Activated T-cell treated with anti-CD3 and anti-CD28 coated beads, Interleukin-2, amount 50 U/mL, for 48 hours (primary cell): ENCODE measurements around the gene CD59.
"Not testable (repeated sequence)": the region's sequence is repeated elsewhere in the genome, so short reads cannot be mapped to it uniquely, and the experiment has no call there.

Experiments used
- DNase-seq, 2 experiments: peaks; one replicate each; pipeline ENCODE4 v3.0.0-alpha.2; 2020

CD59 gene

GRCh38 chr11:33664827-33665226 lies 71.4 kb downstream of the CD59 start:
- DNase-seq: no peak

DNA sequence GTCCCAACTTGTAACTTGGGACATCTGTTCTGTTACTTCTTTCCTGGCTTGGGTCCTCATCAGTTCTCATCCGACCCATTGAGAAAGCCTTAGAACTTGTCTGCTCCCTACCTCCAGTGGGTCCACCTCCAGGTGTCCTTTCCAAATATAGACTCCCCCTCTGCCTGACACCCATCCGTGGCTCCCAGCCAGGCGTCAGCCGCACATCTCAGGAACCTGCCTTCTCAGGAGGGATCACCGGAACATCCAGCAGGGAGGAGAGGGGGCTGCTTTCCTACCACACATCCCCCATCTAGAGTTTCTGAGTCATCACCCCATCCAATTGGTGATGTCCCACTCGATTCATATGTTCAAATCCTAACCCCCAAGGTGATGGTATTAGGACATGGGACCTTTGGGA lies 72.1 kb downstream of the CD59 start:
- no peak for DNase-seq

- no peak for DNase-seq
Measured at GRCh38 chr11:33663121-33663520, 73.1 kb downstream of the CD59 start.

DNA sequence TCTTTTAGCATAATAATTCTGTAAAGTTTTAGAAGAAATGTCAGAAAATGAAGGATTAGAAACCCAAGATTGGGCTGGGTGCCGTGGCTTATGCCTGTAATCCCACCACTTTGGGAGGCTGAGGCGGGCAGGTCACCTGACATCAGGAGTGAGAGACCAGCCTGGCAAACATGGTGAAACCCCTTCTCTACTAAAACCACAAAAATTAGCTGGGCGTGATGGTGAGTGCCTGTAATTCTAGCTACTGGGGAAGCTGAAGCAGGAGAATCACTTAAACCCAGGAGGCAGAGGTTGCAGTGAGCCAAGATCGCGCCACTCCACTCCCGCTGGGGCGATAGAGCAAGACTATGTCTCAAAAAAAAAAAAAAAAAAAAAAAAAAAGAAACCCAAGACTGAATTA lies 74.7 kb downstream of the CD59 start:
- DNase-seq: not testable (repeated sequence)

GRCh38 chr11:33660962-33661361 lies 75.3 kb downstream of the CD59 start:
- DNase-seq: no peak

GRCh38 chr11:33659370-33660139 lies 76.7 kb downstream of the CD59 start:
- no peak for DNase-seq

DNA sequence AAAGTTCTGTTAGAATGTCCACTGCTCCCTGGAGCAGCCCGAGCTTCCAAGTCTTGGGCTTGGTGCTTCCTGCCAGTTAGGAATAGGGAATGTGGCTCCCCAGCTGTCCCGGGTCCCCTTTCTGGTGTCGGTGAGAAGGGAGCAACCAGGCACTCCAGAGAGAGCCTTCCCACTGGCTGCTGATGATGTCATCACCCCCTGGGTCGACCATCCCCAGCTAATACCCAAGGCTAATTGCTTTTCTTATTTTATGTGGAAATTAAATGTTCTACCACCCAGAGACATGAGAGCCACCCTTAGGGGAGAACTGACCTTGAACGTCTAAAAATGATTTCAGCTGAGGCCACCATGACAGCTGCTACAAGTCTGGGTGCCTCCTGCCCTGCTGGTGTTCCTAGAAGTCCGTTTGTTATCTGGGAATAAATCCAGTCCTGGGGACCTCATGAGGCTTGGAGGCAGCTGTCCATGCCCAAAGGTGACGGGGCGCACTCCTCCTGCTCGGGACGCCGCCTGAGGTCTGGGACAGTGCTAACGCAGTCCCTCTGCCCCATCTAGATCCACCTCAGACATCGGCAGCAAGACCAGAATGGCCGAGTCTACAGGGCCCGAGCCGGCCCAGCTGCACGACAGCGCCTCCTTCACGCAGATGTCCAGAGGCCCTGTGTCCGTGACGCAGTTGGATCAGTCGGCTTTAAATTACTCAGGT lies 77.9 kb downstream of the CD59 start:
- no peak for DNase-seq

- no peak for DNase-seq
Measured at GRCh38 chr11:33657757-33658156, 78.5 kb downstream of the CD59 start.

GRCh38 chr11:33656768-33657167 lies 79.5 kb downstream of the CD59 start:
- no peak for DNase-seq

GRCh38 chr11:33655842-33656600 lies 80.2 kb downstream of the CD59 start:
- DNase-seq: no peak

GRCh38 chr11:33654594-33654993 lies 81.6 kb downstream of the CD59 start:
- no peak for DNase-seq
